Suppressor macrophage (primary cell): ENCODE data around the gene ZMYND15.

ENCODE experiments used
- DNase-seq, 4 experiments: peaks; one replicate each; pipeline ENCODE4 v3.0.0-alpha.2; 2020 to 2022

Gene ZMYND15

DNA sequence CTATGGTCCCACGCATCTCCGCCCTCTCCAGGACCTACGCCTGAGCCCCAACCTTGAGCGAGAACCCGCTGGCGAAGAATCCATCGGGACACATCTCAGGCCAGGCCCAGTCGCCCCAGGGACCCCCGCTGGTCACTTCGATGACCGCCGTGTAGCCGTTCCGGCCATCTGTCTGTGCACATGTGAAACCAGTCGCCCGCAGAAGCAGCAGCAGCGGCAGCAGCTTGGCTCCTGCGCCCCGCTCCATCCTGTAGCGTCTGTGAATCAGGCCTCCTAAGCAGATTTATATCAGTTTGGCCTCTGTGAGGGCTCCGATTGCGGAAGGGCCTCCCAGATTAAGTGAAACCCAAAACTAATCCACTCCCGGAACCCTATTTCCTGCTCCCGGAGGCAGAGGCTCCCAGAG, 46.5 kb downstream of the ZMYND15 start, which contains the start of gene VMO1:
Gene VMO1, minus strand, starts transcription at position 259 of the 406 bp plus-strand sequence. Its CDS starts 12 bp downstream, at position 247.
- DNase-seq = peak; percentile 36 to 58 (median 44)

DNA sequence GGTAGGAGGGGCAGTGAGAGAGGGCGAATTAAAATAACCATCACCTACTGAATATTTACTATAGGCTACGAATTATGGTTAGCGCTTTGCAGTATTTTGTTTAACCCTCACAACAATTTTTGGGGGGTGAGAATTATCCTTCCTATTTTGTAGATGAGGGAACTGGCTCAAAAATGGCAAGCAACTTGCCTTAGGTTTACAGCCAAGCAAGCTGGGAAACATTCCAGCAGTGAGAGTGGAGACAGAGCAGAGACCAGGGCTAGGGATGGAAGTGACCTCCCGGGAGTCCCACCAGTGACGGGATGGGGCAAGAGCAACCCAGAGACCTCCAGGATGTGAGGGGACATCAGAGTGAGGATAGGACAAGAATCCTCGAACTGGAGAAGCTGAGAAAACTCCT, 46.9 kb downstream of the ZMYND15 start:
- DNase-seq = no peak

- peak in 1 of 4 experiments; percentile 21 for DNase-seq
Observed at GRCh38 chr17:4788159-4788806, 48.6 kb downstream of the ZMYND15 start.

DNA sequence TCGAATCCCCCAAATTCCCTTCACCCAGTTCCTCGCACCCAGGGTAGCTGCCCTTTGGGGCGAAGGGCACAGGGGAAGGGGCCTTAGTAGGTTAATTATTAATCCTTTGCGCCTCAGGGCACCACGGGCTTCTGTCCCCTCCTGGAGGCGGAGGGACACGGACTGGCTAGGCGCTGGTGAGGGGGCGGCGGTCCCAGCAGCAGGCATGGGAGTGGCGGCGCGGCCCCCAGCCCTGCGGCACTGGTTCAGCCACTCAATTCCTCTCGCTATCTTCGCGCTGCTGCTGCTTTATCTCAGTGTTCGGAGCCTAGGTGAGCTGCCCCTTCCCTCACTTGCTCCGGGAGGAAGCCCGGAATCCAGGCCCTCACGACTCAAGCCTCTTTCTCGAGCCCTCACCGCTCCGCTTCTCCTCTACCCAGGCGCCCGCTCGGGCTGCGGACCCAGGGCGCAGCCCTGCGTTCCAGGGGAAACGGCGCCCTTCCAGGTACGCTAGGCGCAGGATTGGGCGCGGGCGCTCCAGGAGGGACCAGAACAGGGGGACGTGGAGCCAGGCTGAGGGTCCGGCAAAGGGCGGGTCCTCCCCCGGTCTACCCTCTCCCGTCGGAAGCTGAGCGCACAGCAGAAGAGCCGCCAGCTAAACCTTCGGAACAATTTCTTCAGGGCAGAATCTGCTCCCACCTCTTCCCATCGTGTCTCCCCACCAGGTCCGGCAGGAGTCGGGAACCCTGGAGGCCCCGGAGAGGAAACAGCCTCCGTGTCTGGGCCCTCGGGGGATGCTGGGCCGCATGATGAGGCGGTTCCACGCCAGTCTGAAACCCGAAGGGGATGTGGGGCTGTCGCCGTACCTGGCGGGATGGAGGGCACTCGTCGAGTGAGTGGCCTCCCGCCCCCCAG, 49.4 kb downstream of the ZMYND15 start, which contains the start of gene GLTPD2:
Gene GLTPD2, plus strand, starts transcription at position 158 of the 894 bp plus-strand sequence. Its CDS starts 48 bp downstream, at position 206.
- DNase-seq = no peak

- DNase-seq = no peak
Observed at GRCh38 chr17:4789701-4789950, 50.0 kb downstream of the ZMYND15 start.

- peak; percentile 88 to 95 (median 92) for DNase-seq
Observed at GRCh38 chr17:4789951-4790704, 50.5 kb downstream of the ZMYND15 start.

DNA sequence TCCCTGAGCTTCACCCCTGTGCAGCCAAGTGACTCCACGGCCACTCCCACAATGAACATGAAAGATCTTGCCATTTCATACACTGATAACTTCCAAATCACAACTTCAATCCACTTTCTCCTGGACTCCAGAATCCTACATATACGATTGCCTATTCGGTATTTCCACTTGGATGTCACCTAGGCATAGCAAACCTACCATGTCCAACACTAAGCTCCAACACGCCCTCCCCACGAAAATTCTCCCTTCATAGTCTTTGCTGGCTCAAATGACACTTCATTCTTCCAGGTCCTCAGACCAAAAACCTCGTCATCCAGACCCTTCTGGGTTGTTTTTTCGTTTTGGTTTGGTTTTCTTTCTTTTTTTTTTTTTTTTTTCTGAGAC, 51.1 kb downstream of the ZMYND15 start:
- DNase-seq = no peak

DNA sequence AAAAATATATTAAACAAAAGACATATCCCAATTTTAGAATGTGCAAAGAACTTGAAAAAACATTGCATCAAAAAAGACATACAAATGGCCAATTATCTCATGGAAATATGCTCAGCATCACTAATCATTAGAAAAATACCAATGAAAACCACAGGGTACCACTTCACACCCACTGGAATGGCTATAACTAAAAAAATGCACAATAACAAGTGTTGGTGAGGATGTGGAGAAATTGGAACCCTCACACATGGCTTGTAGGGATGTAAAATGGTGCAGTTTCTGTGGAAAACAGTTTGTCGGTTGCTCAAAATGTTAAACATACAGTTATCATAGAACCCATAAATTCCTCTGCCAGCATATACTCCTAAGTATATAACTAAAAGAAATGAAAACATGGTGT, 55.5 kb downstream of the ZMYND15 start:
- no peak for DNase-seq
